AG08396 (cell line): Measurements from ENCODE around the gene PTRH1.

Experiments
- DNase-seq: peaks from one replicate; pipeline ENCODE4 v3.0.0; 2012; ENCODE audit warnings: low spot score, mixed read lengths

The PTRH1 gene

DNA sequence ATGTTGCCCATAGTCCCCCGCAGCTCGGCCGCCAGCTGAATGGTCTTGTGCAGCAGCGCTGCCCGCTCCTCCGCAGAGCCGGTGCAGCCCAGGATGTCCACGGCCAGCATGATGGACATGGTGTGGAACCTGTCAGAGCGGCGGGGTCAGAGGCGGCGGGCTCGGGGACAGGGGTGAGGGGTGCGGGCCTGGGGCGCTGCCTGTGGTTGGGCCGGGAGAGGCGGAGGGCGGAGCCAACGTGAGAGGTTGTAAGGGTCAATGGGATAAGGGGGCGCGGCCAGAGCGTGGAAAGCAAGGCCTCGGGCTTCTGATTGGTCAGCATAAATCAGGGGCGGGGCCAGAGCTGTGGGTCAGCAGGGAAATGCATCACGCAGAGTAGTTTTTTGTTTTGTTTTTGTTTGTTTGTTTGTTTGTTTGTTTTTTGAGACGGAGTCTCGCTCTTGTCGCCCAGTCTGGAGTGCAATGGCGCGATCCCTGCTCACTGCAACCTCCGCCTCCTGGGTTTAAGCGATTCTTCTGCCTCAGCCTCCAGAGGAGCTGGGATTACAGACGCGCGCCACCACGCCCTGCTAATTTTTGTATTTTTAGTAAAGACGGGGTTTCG, 26.5 kb upstream of the PTRH1 start:
- peak; percentile 67 for DNase-seq

DNA sequence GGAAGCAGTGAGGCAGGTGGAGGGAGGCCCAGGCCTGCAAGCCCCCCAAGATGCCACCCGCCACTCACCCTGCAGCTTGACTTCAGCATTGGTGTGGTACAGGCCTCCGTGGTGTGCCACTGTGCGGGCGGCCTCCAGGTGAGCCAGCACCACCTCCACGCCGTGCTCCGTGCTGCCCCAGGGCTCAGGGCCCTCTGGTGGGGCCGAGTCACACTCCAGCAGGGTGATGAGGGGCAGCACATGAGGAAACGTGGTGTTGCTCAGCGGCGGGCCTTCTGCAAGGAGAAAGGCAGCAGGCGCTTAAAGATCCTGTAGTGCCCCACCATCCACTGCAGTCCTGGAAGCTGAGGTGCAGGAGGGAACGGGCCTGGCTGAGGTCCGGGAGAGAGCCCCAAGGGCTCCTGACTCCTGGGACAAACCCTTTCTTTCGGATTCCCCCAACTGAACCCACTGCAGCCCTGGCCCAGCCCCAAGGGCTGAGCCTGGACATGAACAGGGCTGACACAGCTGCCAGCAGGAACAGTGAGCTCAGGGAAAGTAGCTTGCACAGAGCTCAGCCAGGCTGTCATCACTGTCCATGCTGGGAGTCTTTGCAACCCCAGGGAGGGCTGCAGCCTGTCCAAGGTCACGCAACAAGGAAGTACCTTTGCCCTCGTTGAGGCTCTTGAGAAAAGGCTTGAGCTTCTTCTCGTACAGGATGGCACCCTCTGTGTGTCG, 24.3 kb upstream of the PTRH1 start:
- no peak for DNase-seq

DNA sequence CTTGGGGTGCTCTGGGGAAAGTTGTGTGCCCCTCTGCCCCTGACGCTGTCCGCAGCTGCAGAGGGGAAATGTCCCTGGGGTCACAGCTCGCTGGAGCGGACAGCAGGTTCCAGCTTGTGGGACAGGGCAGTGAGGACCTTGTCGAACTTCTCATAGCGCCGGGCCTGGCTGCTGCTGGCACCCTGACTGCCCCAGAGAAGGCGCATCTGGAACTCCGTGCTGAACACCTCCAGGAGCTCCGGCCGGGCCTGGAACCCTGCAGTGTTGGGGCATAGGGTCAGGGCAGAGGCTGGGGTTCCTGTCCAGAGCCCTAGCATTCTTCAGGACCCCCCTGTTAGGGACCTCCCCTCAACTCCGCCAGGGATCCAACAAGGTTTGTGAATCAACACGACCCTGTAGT, 23.2 kb upstream of the PTRH1 start:
- DNase-seq = no peak

DNA sequence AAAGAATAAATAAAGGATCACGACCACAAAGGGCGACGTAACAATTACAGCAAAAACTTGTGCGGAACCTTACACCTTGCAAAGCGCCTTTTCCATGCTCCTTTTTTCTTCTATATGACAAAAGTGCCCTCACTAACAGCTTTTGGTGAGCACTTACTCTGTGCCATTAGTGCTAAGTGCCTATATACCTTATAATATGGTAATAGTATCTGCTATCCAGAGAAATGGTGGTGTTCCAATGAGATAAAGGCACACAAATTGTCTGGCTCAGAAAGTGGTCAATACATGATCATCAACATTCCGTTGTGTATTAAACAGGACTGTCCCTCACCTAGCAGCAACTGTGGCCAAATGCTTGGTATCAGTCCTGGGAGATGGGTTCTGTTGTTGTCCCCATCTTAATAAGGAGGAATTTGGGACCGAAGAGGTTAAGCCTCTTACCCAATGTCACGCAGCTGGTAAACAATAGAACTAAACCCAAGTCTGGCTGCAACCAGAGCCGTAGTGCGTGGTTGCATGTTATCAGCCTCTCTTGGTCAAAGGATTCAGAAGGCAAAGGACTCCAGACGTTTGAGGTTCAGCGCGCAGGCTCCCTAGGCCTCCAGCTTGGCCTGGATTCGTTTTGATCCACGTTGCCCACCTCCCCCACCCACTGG, 20.2 kb upstream of the PTRH1 start:
- no peak for DNase-seq

DNA sequence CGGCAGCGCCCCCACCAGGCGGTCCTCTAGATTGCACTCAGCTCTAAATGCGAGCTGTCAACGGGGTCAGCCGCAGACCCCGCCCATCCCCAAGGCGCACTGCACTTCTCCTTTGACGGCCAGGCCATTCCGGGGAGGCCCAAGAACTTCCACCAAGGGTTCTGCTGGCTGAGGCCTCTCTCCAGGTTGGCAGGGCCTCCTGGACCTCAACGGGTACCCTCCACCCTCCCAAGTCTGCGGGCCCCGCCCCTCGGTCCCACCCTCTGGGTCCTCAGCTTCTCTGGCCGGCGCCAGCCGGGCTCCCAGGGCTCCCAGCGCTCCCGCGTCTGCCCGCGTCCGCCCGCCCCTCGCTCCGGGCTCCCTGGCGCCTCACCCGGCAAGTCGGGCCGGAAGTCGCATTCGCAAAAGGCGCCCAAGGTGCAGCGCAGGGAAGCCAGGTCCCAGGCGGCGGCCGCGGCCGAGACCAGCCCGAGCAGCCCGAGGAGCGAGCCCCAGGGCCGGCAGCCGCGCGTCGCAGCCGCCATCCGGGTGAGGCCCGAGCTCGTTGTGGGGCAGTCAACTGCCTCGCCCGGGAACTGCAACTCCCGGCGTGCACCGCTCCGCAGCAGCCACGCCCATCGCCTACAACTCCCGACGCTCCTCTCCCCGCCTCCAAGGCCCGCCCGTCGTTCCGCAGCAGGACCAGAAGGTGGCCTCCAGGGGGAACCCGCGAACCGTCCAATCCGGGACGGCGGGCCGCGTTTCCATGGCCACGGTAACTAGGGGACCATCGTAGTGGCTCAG, 19.5 kb upstream of the PTRH1 start, which contains the start of gene TOR2A:
Gene TOR2A, minus strand, starts transcription at position 548 of the 783 bp plus-strand sequence. Its CDS starts 24 bp downstream, at position 524.
- DNase-seq = peak; percentile 98

DNA sequence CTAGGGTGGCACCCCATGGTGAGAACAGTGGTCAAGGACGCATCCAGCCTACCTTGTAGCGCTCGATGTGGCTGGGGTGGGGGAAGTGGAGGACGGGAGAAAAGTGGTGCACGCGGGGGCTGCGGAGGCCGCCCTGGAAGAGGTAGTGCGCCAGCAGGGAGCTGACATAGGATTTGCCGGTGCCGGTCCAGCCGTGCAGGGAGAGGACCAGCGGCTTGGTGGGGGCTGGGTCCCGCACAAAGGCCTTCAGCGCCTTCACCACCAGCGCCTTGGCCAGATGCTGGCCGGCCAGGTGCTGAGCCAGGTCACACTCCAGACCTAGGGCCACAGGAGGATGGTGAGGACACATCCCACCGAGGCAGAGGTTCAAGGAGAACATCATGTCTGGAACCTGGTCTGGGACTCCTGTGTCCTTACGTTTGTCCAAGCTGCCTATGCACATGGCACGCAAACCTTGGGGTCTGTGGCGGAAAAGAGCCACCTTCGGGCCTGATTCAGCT, 18.8 kb upstream of the PTRH1 start:
- no peak for DNase-seq

DNA sequence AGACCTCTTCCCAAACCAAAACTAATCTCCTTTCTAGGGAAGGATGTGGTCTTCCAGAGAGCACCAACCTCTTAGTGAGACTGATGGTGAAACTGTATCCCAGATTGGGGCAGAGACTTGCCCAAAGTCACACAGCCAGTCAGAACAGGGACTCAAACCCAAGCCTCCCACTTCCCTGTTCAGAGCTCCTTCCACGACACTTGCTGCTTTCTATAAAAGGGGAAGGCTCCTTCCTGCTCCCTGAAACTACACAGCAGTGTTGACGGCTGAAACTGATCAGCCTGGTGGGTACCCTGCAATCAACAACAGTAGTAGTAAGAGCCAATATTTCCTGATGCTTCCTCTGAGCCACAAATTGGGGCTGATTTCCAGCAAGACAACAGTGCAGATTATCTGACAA, 18.2 kb upstream of the PTRH1 start:
- DNase-seq = no peak

DNA sequence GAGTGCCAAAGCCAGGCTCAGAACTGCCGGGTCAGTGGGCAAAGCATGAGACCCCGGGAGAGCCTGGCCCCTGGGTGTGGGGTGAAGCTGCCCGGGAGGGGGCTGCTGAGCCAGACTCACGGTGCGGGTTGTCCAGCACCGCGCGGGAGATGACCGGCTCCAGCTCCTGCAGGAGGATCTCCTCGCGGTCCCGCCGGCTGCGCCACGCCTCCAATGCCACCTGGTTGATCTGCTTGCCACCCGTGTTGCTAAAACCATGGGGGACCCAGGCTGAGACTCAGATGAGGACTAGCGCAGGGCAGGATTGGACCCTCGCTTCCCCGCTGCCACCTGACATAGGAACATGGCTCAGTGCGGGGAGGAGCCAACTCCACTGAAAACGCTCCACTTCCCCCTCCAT, 17.0 kb upstream of the PTRH1 start:
- no peak for DNase-seq

DNA sequence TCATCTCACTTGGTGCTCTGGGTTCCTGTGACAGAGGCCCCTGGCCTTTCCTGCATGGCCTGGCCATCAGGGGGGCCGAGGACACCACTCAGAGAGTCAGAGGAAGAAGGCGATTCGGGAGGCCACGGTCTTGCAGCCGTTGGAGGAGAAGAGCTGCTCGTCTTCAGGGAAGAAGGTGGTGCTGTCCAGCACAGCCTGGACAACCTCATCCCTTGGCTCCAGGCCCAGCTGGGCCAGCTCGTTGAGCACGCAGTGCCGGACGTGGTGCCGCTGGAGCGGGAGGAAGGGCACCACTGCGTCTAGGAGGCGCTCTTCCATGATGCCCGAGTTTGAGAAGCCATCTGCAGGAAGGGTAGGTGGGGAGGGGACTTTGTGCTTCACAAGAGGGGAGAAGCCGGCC, 16.5 kb upstream of the PTRH1 start:
- DNase-seq = no peak

DNA sequence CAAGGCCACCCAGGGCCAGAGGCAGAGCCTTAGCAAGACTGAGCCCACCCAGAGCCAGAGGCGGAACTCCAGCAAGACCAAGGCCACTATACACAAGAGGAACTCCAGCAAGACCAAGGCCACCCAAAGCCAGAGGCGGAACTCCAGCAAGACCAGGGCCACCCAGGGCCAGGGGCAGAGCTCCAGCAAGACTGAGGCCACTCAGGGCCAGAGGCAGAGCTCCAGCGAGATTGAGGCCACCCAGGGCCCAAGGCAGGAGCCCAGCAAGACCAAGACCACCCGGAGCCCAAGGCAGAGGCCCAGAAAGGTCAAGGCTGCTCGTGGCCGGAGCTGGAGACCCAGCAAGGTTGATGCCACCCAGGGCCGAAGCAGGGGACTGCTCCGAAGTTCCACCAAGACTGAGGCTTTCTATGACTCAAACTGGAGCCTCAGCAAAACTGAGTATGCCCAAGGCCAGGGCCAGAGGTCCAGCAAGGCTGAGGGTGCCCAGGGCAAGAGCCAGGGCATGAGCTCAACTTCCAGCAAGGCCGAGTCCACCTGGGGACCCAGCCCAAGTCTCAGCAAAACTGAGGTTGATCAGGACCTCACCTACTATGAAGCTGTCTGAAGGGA, 15.4 kb upstream of the PTRH1 start:
- no peak for DNase-seq

DNA sequence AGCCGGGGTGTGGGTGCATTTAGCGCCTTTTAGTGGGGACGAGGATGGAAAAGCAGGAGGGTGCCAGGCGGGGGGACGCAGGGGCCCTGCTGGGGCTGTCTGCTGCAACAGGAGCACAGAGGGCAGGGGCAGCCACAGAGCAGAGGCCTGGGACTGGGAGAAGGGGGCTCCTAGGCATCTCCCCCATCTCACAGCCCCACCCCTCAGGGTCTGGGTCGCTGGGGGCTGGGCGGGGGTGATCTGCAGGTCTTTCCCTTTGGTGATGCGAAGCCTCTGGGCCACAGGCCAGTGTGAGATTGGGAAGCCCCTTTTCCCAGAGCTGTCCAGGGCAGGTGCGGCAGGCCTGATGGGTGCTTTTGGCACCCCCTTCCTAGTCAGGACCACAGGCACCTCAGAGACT, 14.8 kb upstream of the PTRH1 start:
- no peak for DNase-seq

DNA sequence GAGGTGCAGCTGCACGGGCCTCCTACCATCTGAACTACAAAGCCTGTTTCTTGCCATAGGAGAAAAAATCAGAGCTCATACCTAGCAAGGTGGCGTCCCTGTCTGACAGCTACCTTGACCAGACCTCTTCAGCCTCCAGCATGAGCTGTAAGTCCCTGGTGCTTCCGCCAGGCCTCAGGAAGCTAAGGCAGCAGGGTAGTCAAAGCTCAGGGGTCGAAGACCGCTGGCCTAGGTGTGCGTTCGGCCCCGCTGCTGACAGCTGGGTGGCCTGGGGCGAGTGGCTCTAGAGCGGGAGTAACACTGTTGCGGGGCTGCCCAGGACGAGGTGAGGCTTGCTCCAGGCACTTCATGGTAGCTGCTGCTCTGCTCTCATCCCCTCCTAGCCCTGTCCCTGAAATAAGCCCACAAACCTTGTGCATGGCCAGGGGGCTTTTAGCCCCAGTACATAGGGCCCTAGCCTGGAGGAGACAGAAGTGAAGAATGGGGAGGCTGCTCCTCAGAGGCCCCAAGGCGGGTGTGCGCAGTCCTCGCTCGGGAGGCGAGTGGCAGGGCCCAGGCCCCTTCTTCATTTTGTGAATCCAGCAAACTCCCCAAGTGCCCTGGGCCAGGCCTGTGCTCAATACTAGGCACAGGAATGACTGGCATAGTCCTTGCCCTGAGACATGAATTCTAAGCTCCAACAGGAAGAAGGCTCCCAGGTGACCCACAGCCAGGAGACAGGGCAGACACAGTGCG, 14.2 kb upstream of the PTRH1 start:
- DNase-seq = no peak

DNA sequence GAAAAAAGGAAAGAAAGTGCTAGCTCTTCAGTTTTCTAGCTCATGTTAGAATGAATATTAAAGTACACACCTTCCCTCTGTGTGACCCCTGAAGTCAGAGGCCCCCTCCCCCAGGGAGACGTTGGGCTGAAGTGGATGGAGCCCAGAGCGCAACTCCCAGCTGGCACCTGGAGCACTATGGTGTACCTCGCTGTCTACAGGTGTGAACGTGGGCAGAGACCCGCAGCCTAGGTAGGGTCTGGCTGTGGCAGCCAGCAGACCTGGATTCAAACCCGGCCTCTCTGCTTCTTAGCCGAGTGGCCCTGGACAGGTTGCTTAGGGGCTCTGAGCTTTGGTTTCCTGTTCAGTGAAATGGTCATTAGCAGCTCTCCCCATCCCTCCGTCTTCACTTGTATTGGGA, 13.3 kb upstream of the PTRH1 start:
- no peak for DNase-seq

DNA sequence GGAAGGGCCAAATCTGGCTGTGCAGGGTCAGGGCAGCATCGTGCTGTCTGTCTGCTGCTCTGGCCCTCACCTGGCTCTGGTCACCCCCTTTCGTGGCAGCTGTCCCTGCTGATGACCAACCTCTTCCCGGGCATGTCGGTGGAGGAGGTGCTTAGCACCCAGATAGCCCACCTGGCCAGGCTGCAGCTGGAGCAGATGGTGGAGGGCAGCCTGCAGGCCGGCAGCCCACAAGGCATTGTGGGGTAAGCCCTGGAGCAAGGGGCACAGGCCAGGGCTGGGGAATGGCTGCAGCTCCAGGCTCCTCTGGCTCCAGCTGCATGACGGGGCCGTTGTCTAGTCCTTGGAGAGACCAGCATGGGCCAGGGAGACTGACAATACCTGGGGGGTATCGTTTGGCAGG, 11.4 kb upstream of the PTRH1 start:
- no peak for DNase-seq

DNA sequence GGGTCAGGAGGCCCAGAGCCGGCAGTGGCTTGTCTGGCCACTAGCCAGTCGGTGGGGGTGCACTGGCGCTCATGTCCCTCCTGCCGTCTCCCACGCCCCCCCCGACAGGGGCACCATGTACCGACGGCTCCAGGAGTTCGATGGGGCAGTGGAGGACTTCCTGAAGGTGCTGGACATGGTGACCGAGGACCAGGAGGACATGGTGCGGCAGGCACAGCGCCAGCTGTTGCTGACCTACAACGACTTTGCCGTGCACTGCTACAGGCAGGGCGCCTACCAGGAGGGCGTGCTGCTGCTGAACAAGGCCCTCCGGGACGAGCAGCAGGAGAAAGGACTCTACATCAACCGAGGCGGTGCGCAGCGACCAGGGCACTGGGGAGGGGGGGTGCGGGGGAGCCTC, 8.5 kb upstream of the PTRH1 start:
- no peak for DNase-seq

DNA sequence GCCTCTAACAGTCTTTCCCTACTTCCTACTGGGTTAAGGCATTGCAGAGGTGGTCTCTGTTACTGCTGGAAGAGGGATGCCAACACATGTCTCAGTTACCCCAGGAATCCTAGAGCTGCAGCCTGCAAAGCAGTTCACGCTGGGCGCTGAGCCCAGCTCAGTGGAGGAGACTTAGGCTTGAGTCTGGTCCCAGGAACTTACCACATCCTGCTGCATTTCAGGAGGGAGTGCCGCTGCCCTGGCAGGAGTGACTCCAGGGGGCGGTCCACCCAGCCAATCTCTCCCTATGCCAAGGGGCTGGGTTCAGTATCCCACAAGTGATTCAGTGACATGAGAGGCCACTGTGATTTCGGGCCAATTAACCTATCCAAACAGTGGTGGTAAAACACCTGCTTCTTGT, 8.0 kb upstream of the PTRH1 start:
- DNase-seq = peak; percentile 82

DNA sequence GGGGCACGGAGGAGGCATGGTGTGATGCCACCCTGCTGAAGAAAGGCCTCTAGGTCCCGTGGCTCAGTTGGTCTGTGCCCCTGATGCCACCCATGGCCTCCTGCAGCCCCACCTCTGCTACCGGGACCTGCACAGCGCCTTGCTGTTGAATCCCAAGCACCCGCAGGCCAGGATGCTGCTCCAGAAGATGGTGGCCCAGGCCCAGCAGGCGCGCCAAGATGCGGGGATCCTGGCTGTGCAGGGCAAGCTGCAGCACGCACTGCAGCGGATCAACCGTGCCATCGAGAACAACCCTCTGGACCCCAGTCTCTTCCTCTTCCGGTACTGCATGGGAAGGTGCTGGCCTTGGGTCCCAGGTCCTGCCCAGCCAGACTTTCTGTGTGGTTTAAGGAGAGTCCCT, 7.5 kb upstream of the PTRH1 start:
- DNase-seq = no peak

DNA sequence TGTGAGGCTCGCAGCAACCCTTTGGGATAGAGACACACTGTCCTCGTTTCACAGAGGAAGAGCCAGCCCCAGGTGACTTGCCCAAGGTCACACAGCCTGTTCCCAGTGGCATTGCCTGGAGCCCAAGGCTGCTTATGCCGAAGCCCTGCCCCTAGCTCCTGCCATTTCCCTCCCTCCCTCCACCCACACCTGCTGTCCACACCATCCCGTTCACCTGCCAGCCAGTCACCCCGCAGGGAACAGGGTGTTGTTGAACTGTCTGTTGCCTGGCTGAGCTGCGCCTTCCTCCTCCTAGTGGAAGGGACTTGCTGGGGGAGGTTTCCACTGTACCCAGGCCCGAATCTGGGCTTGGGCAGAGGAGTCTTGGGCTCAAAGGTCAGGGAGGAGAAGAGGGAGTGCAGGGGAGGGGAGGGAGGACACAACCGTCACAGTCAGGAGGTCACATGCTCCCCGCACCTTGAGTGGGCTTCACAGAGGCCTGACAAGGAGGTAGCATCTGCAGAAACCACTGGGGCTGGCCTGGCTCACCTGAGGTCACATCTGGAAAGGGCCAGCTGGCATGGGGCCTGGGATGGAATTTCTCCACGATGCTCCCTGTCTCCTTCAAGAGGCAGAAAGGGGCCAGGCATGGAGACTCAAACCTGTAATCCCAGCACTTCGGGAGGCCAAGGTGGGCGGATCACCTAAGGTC, 6.7 kb upstream of the PTRH1 start:
- DNase-seq = no peak

DNA sequence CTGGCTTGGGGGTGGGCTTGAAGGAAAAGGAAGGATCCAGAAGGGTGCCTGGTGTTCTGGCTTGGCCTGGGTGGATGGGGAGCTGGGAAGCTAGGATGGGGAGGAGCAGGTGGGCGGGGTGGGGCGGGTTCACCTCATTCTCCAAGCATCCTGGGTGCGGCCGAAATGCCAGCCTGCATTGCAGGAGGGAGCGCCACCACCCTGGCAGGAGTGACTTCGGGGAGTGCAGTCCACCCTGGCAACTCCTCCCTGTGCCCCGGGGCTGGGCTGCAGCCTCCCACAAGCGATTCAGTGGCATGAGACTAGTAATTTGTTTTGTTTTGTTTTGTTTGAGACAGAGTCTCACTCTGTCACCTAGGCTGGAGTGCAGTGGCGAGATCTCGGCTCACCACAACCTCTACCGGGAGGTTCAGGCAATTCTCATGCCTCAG, 5.9 kb upstream of the PTRH1 start:
- no peak for DNase-seq

DNA sequence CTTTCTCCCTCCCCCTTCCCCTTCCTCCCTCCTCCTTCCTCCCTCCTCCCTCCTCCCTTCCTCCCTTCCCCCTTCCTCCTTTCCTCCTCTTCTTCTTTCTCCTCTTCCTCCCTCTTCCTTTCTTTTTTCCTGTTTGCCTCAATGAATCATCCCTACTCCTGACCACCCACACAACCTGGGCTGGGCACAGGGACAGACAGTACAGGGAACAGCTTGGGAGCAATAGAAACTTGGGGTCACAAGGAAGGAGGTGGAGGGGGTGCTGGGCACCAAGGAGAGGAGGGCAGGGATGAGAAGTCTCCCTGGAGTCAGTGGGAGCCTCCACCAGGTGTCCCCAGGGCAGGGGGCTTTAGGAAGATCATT, 5.4 kb upstream of the PTRH1 start:
- DNase-seq = no peak
